Common myeloid progenitor, CD34-positive (primary cell): ENCODE data around the gene TMEM95.

ENCODE experiments used
- CTCF ChIA-PET: fragments of 350-600 bp; sonication (Branson Sonifier 250); formaldehyde crosslinking; loops from one replicate; lab custom pipeline; 2021; ENCODE audit warnings: antibody characterized with exemption; lab: Charles Lee
- POLR2A ChIA-PET: fragments of 350-600 bp; sonication (Branson Sonifier 250); formaldehyde crosslinking; loops from one replicate; lab custom pipeline; 2021; ENCODE audit warnings: antibody characterized with exemption; lab: Charles Lee
- DNase-seq, 3 donors: peaks; one replicate each; pipeline versions ENCODE4 v3.0.0 to v3.0.0-alpha.2; 2013
- H3K27ac ChIP-seq, 2 experiments: 1 replicate in 1 of 2; 2 replicates in 1 of 2; pipeline ENCODE4 v1.7.0; 2013; ENCODE audit warnings: inconsistent platforms in 2 of 2, low read length in 2 of 2, mild to moderate bottlenecking in 2 of 2, low read depth in 1 of 2, moderate library complexity in 1 of 2; ENCODE audit not compliant: severe bottlenecking in 2 of 2, insufficient read depth in 1 of 2, poor library complexity in 1 of 2
- H3K27me3 ChIP-seq, 5 experiments: replicated peaks in 2 of 5; 1 replicate in 3 of 5; 2 replicates in 2 of 5; pipeline versions ENCODE4 v1.6.1 to v1.7.0; 2013; ENCODE audit warnings: low read length in 4 of 5, mild to moderate bottlenecking in 2 of 5, moderate library complexity in 2 of 5, inconsistent platforms in 1 of 5; ENCODE audit not compliant: insufficient read depth in 5 of 5, control insufficient read depth in 4 of 5
- H3K36me3 ChIP-seq, 4 experiments: 1 replicate in 2 of 4; 2 replicates in 2 of 4; pipeline versions ENCODE4 v1.6.1 to v1.7.0; 2013; ENCODE audit warnings: low read length in 3 of 4, control low read depth in 1 of 4, mild to moderate bottlenecking in 1 of 4; ENCODE audit not compliant: control insufficient read depth in 4 of 4, insufficient read depth in 4 of 4
- H3K4me1 ChIP-seq, 4 experiments: 1 replicate in 3 of 4; 2 replicates in 1 of 4; pipeline versions ENCODE4 v1.6.1 to v1.7.1; 2013; ENCODE audit warnings: low read length in 3 of 4, mild to moderate bottlenecking in 3 of 4, control low read depth in 1 of 4, inconsistent platforms in 1 of 4, moderate library complexity in 1 of 4; ENCODE audit not compliant: control insufficient read depth in 4 of 4, insufficient read depth in 4 of 4; ENCODE audit errors: control extremely low read depth in 1 of 4
- H3K4me3 ChIP-seq, 7 experiments: 1 replicate in 4 of 7; 2 replicates in 3 of 7; pipeline versions ENCODE4 v1.5.1 to v1.7.0; 2013; ENCODE audit warnings: mild to moderate bottlenecking in 7 of 7, low read length in 6 of 7, moderate library complexity in 6 of 7, inconsistent platforms in 2 of 7, low read depth in 2 of 7, control low read depth in 1 of 7; ENCODE audit not compliant: insufficient read depth in 4 of 7, control insufficient read depth in 1 of 7; ENCODE audit errors: extremely low read depth in 1 of 7
- H3K9me3 ChIP-seq, 5 experiments: 1 replicate in 4 of 5; 2 replicates in 1 of 5; pipeline versions ENCODE4 v1.6.1 to v1.7.1; 2013; ENCODE audit warnings: low read length in 4 of 5, mild to moderate bottlenecking in 2 of 5, inconsistent platforms in 1 of 5, low read depth in 1 of 5, moderate library complexity in 1 of 5; ENCODE audit not compliant: control insufficient read depth in 4 of 5, insufficient read depth in 2 of 5; ENCODE audit errors: control extremely low read depth in 1 of 5
- WGBS: methylation state at CpG from one replicate; pipeline ENCODE4 v1.1.5; 2013; ENCODE audit not compliant: insufficient coverage; 5-methylcytosine and 5-hydroxymethylcytosine counted together

The TMEM95 gene

GRCh38 chr17:7324438-7324779 is 30.5 kb upstream of the TMEM95 start:
- Histone ChIP-seq H3K27ac (no peak overlapping the region), H3K9me3 (no peaks in the 10 kb centered on the region), H3K4me3 (no peak overlapping the region), H3K27me3 (no peaks in the 10 kb centered on the region), H3K36me3 (peaks cover 13 to 71% (median 57%) of the 10 kb centered on the region in 4 experiments), H3K4me1 (peaks cover 3 to 14% (median 10%) of the 10 kb centered on the region in 4 experiments)
- ChIA-PET CTCF (interaction anchor here (0.9 to 12.8 kb wide), 8 partner anchors 9 to 52 kb away, joined by 3 to 314 read pairs (median 3); partner anchors contain the start of genes ACAP1, GPS2 and TMEM95), POLR2A (interaction anchor here (1.0 kb wide), 1 partner anchor 20 kb away, joined by 4 read pairs; no protein-coding TSS in a partner anchor)
- DNase-seq, result no peak
- 100% methylated on average over 3 of the region's 3 CpGs for WGBS

GRCh38 chr17:7325031-7325528 is 29.9 kb upstream of the TMEM95 start:
- DNase-seq, result no peak
- H3K4me3 ChIP-seq, result no peak overlapping the region
- H3K36me3 ChIP-seq, result peaks cover 13 to 71% (median 57%) of the 10 kb centered on the region in 4 experiments
- H3K9me3 ChIP-seq, result no peaks in the 10 kb centered on the region
- CTCF ChIA-PET, result interaction anchor here (0.9 to 12.8 kb wide), 9 partner anchors 9 to 127 kb away, joined by 3 to 314 read pairs (median 3); partner anchors contain the start of genes ACAP1, GPS2 and TMEM95
- H3K27me3 ChIP-seq, result no peaks in the 10 kb centered on the region
- WGBS, result 100% methylated on average over 5 of the region's 19 CpGs
- H3K27ac ChIP-seq, result no peak overlapping the region
- POLR2A ChIA-PET, result interaction anchor here (1.0 kb wide), 1 partner anchor 19 kb away, joined by 4 read pairs; no protein-coding TSS in a partner anchor
- H3K4me1 ChIP-seq, result peaks cover 3 to 18% (median 14%) of the 10 kb centered on the region in 4 experiments

- H3K27ac ChIP-seq, result no peak overlapping the region
- DNase-seq, result no peak
- 100% methylated on average over 6 of the region's 11 CpGs for WGBS
- ChIA-PET CTCF (interaction anchor here (0.9 to 12.8 kb wide), 8 partner anchors 8 to 234 kb away, joined by 3 to 314 read pairs (median 6); partner anchors contain the start of genes ACAP1 and GPS2), POLR2A (no interaction called here)
- H3K4me1 ChIP-seq, result peaks cover 3 to 26% (median 23%) of the 10 kb centered on the region in 4 experiments
- H3K9me3 ChIP-seq, result no peaks in the 10 kb centered on the region
- H3K36me3 ChIP-seq, result peaks cover 8 to 60% (median 48%) of the 10 kb centered on the region in 4 experiments
- no peaks in the 10 kb centered on the region for H3K27me3 ChIP-seq
- no peak overlapping the region for H3K4me3 ChIP-seq
These were observed 28.8 kb upstream of the TMEM95 start for GRCh38 chr17:7326186-7326585.

- no peaks in the 10 kb centered on the region for H3K9me3 ChIP-seq
These were observed 27.9 kb upstream of the TMEM95 start for GRCh38 chr17:7327056-7327455.

GRCh38 chr17:7327501-7327900 is 27.5 kb upstream of the TMEM95 start:
- ChIA-PET CTCF (interaction anchor here (1.0 to 12.8 kb wide), 6 partner anchors 12 to 30 kb away, joined by 3 to 314 read pairs (median 9); partner anchors contain the start of genes ACAP1 and GPS2), POLR2A (no interaction called here)
- no peaks in the 10 kb centered on the region for H3K27me3 ChIP-seq
- DNase-seq, result no peak
- H3K9me3 ChIP-seq, result no peaks in the 10 kb centered on the region
- H3K36me3 ChIP-seq, result peaks cover 7 to 47% (median 37%) of the 10 kb centered on the region in 4 experiments
- peaks cover 5 to 35% (median 32%) of the 10 kb centered on the region in 4 experiments for H3K4me1 ChIP-seq
- WGBS, result 98% methylated on average over 9 of the region's 17 CpGs
- no peak overlapping the region for H3K27ac ChIP-seq
- H3K4me3 ChIP-seq, result peak overlapping the region in 1 of 7 experiments; percentile 90

More at GRCh38 chr17:7327056-7327455, 27.9 kb upstream of the TMEM95 start:
- CTCF ChIA-PET, result interaction anchor here (1.0 to 12.8 kb wide), 7 partner anchors 12 to 233 kb away, joined by 3 to 314 read pairs (median 7); partner anchors contain the start of genes ACAP1 and GPS2
- WGBS, result no CpG with 5 or more reads among the region's 7 CpGs
- H3K27me3 ChIP-seq, result no peaks in the 10 kb centered on the region
- H3K27ac ChIP-seq, result no peak overlapping the region
- peaks cover 8 to 51% (median 41%) of the 10 kb centered on the region in 4 experiments for H3K36me3 ChIP-seq
- POLR2A ChIA-PET, result no interaction called here
- DNase-seq, result no peak
- no peak overlapping the region for H3K4me3 ChIP-seq
- H3K4me1 ChIP-seq, result peaks cover 5 to 31% (median 27%) of the 10 kb centered on the region in 4 experiments

GRCh38 chr17:7328009-7328408 is 26.9 kb upstream of the TMEM95 start:
- ChIA-PET CTCF (interaction anchor here (1.4 to 12.8 kb wide), 4 partner anchors 12 to 31 kb away, joined by 4 to 314 read pairs (median 10); partner anchors contain the start of gene ACAP1), POLR2A (interaction anchor here (0.7 kb wide), 1 partner anchor 156 kb away, joined by 3 read pairs; the partner anchor contains the start of gene POLR2A)
- Histone ChIP-seq H3K36me3 (peaks cover 2 to 42% (median 32%) of the 10 kb centered on the region in 4 experiments), H3K4me1 (peaks cover 5 to 38% (median 32%) of the 10 kb centered on the region in 4 experiments), H3K27ac (peak overlapping the region in 1 of 2 experiments; percentile 87), H3K27me3 (no peaks in the 10 kb centered on the region), H3K9me3 (no peaks in the 10 kb centered on the region), H3K4me3 (peak overlapping the region in 4 of 7 experiments; percentile 90 to 97 (median 91))
- no peak for DNase-seq
- WGBS, result 88% methylated on average over 1 of the region's 1 CpG
